Transverse colon (tissue), 4 donors: ENCODE data around the gene PRR19. TPM values are rescaled to one million over a fixed set of nuclear protein-coding genes. Genes with fewer than 3 reads are reported as not detected.
A peak's percentile ranks its signal among the peaks of the same experiment; 100 is the strongest.

ENCODE experiments used
- DNase-seq: peaks from one replicate; pipeline ENCODE4 v3.0.0-alpha.2; 2019
- H3K27ac ChIP-seq, 4 donors: fragments of 200-600 bp; sonication (generic); 2 replicates each; pipeline ENCODE4 v1.5.1; 2016 to 2018; ENCODE audit warnings: inconsistent platforms in 4 of 4
- H3K27me3 ChIP-seq: fragments of 200-600 bp; sonication (generic); 2 replicates; pipeline ENCODE4 v1.5.1; 2017; ENCODE audit warnings: inconsistent platforms
- H3K36me3 ChIP-seq, 4 donors: fragments of 200-600 bp; sonication (generic); 2 replicates each; pipeline ENCODE4 v1.5.1; 2017 to 2019; ENCODE audit warnings: inconsistent platforms in 4 of 4
- H3K4me1 ChIP-seq, 4 donors: fragments of 200-600 bp; sonication (generic); 2 replicates each; pipeline ENCODE4 v1.5.1; 2017 to 2020; ENCODE audit warnings: inconsistent platforms in 4 of 4
- H3K4me3 ChIP-seq, 4 donors: fragments of 200-600 bp; sonication (generic); 1 replicate in 1 of 4; 2 replicates in 3 of 4; pipeline versions ENCODE4 v1.5.1 to v1.6.1; 2017 to 2019; ENCODE audit warnings: inconsistent platforms in 4 of 4
- H3K9me3 ChIP-seq, 2 donors: fragments of 200-600 bp; sonication (generic); 2 replicates each; pipeline ENCODE4 v1.5.1; 2017 to 2019; ENCODE audit warnings: inconsistent platforms in 2 of 2
- EP300 ChIP-seq: sonication (generic); formaldehyde crosslinking; IDR thresholded peaks from one replicate; pipeline ENCODE4 v1.6.1; 2017; ENCODE audit warnings: antibody characterized with exemption, low read depth
- POLR2A ChIP-seq: fragments of 450-650 bp; IDR thresholded peaks from one replicate; pipeline ENCODE4 v1.6.1; 2016; ENCODE audit warnings: antibody characterized with exemption, mild to moderate bottlenecking, moderate library complexity
- POLR2AphosphoS5 ChIP-seq, 3 donors: sonication (generic); formaldehyde crosslinking; IDR thresholded peaks; one replicate each; pipeline ENCODE4 v1.6.1; 2016; ENCODE audit warnings: antibody characterized with exemption in 3 of 3
- WGBS, 2 donors: methylation state at CpG; one replicate each; pipeline ENCODE4 v1.1.5; 2018; ENCODE audit warnings: low coverage in 1 of 2; 5-methylcytosine and 5-hydroxymethylcytosine counted together
- in situ Hi-C, 4 donors: fragments of 200-750 bp; cut with MboI; loops; one replicate each; pipeline versions ENCODE4 v1.15.0 to v1.15.1; 2017; ENCODE audit warnings: low sequenced_read_pairs in 3 of 4, low pct_ligation_motif_present in 1 of 4, low pct_unique_long_range_greater_than_20kb in 1 of 4
- intact Hi-C: fragments of 100-400 bp; cut with DNase I; formaldehyde crosslinking; loops from one replicate; pipeline ENCODE4 v1.15.1; 2023; ENCODE audit warnings: low total_unique reads
- total RNA-seq, 4 donors: library from RNA; depleted of rRNA; stranded (reverse); fragments of >200 nt; gene quantifications; one replicate each; pipeline ENCODE4 v1.1.0, GENCODE V29; 2016
- TF ChIP-seq, protein P1 (sequence below), 5 experiments: fragments of 200-600 bp in 3 of 5; fragments of 450-650 bp in 2 of 5; sonication (generic) in 3 of 5; IDR thresholded peaks; 1 replicate in 2 of 5; 2 replicates in 3 of 5; pipeline ENCODE4 v1.5.1; 2016 to 2017; ENCODE audit warnings: antibody characterized with exemption in 5 of 5, inconsistent platforms in 3 of 5, mild to moderate bottlenecking in 2 of 5, moderate library complexity in 1 of 5

Gene PRR19
- total RNA-seq, 4 donors from 2014 or later: 0.41 to 0.79 TPM; not detected in 2

DNA sequence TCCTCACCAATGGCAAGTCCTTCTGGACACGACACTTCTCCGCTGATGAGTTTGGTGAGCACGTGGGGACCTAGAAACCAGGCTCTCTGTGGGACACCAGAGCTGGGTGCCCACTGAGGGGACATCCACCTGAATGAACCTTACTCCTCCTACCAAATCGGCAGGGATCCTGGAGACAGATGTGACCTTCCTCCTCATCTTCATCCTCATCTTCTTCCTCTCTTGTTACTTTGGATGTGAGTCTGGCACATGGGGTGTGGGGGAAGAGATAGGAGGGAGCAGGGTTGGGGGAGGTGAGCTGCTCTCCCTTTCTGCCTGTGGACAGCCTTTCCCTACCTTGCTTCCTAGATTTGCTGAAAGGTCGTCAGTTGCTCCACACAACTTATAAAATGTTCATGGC lies 13.1 kb downstream of the PRR19 start:
- TF ChIP-seq POLR2AphosphoS5 (IDR thresholded peaks at IDR 0.05) (no peak), EP300 (no peak)
- TF ChIP-seq, protein P1, sequence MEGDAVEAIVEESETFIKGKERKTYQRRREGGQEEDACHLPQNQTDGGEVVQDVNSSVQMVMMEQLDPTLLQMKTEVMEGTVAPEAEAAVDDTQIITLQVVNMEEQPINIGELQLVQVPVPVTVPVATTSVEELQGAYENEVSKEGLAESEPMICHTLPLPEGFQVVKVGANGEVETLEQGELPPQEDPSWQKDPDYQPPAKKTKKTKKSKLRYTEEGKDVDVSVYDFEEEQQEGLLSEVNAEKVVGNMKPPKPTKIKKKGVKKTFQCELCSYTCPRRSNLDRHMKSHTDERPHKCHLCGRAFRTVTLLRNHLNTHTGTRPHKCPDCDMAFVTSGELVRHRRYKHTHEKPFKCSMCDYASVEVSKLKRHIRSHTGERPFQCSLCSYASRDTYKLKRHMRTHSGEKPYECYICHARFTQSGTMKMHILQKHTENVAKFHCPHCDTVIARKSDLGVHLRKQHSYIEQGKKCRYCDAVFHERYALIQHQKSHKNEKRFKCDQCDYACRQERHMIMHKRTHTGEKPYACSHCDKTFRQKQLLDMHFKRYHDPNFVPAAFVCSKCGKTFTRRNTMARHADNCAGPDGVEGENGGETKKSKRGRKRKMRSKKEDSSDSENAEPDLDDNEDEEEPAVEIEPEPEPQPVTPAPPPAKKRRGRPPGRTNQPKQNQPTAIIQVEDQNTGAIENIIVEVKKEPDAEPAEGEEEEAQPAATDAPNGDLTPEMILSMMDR (IDR thresholded peaks at IDR 0.05): no peak
- H3K36me3 ChIP-seq: no peaks in the 10 kb centered on the region
- H3K27ac ChIP-seq: no peak overlapping the region
- 73% methylated on average over 5 of the region's 5 CpGs; no CpG with 5 or more reads in 1 of the 2 donors for WGBS, 2 donors
- peaks cover 4 to 22% (median 12%) of the 10 kb centered on the region in 4 donors for H3K4me1 ChIP-seq
- no peak for DNase-seq
- intact Hi-C loops: no loop called here
- peaks cover 52% of the 10 kb centered on the region for H3K27me3 ChIP-seq
- in situ Hi-C loops: loop anchor here in 2 of 4 donors (25.0 kb wide), 1 partner anchor 203 kb away; no protein-coding TSS in a partner anchor
- no peak overlapping the region for H3K4me3 ChIP-seq
- H3K9me3 ChIP-seq: no peaks in the 10 kb centered on the region

DNA sequence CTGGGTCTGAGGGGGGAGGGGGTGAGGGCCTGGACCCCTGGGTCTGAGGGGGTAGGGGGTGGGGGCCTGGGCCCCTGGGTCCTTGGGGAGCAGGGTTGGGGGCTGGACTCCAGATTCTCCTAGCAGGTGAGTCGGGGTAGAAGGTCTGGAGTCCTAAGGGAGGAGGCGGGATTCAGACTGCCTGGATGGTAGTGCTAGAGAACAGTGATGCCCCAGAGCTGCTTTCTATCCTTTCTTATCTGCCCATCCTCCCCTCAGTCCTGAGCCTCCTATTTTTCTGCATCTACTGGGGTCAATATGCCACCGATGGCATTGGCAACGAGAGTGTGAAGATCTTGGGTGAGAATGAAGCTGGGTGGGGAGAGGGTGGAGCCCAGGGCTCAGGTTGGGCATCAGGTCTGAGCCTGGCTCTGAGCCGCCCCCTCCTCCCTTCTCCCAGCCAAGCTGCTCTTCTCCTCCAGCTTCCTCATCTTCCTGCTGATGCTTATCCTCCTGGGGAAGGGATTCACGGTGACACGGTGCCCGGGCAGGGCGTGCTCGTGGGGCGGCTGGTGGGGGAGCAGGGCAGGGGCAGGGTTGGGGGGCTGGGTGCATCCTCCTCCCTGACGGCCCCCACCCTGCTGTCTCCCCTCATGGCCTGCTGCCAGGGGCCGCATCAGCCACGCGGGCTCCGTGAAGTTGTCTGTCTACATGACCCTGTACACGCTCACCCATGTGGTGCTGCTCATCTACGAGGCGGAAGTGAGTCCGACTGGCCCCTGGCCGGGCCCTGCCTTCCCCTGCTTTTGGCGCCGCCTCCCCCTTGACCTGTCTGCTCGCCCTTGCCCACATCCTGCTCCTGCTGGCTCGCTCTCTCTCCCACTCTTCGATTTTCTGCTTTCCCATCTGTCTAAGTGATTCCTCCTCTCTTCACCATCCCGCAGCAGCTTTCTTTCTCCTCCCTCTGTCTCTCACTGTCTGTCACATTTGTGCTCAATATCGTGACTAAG lies 14.6 kb downstream of the PRR19 start:
- intact Hi-C loops (no loop called here), in situ Hi-C loops (loop anchor here in 2 of 4 donors (25.0 kb wide), 1 partner anchor 204 kb away; no protein-coding TSS in a partner anchor)
- no peaks in the 10 kb centered on the region for H3K9me3 ChIP-seq
- no peak overlapping the region for H3K4me3 ChIP-seq
- peak; percentile 42 for DNase-seq
- no peaks in the 10 kb centered on the region for H3K36me3 ChIP-seq
- 22 to 48% methylated on average over 6 to 28 of the region's 28 CpGs for WGBS, 2 donors
- H3K4me1 ChIP-seq: peaks cover 4 to 22% (median 12%) of the 10 kb centered on the region in 4 donors
- no peak overlapping the region for H3K27ac ChIP-seq
- H3K27me3 ChIP-seq: peaks cover 51% of the 10 kb centered on the region
- TF ChIP-seq, protein P1 (IDR thresholded peaks at IDR 0.05): no peak
- TF ChIP-seq POLR2A: no peak
- TF ChIP-seq POLR2AphosphoS5 (IDR thresholded peaks at IDR 0.05): no peak
- no peak for TF ChIP-seq EP300

DNA sequence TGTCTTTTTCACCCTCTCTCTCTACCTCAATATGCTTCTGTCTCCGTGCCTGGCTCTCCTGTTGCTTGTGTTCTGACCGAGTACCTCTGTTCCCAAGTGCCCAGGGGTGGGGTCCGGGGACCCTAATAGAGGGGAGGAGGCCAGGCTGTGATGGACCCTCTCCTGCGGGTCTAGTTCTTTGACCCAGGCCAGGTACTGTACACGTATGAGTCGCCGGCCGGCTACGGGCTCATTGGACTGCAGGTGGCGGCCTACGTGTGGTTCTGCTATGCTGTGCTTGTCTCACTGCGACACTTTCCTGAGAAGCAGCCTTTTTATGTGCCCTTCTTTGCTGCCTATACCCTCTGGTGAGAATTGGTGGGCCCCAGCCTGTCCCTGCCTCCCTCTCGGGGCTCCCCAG lies 15.6 kb downstream of the PRR19 start:
- WGBS, 2 donors: 84% methylated on average over 13 of the region's 13 CpGs; no CpG with 5 or more reads in 1 of the 2 donors
- H3K9me3 ChIP-seq: no peaks in the 10 kb centered on the region
- TF ChIP-seq POLR2AphosphoS5 (IDR thresholded peaks at IDR 0.05): no peak
- TF ChIP-seq EP300: no peak
- no peak for TF ChIP-seq POLR2A
- TF ChIP-seq, protein P1 (IDR thresholded peaks at IDR 0.05): no peak
- H3K4me1 ChIP-seq: peaks cover 4 to 22% (median 12%) of the 10 kb centered on the region in 4 donors
- intact Hi-C loops (no loop called here), in situ Hi-C loops (loop anchor here in 2 of 4 donors (25.0 kb wide), 1 partner anchor 205 kb away; no protein-coding TSS in a partner anchor)
- no peak for DNase-seq
- no peak overlapping the region for H3K27ac ChIP-seq
- H3K27me3 ChIP-seq: peaks cover 51% of the 10 kb centered on the region
- no peaks in the 10 kb centered on the region for H3K36me3 ChIP-seq
- no peak overlapping the region for H3K4me3 ChIP-seq

DNA sequence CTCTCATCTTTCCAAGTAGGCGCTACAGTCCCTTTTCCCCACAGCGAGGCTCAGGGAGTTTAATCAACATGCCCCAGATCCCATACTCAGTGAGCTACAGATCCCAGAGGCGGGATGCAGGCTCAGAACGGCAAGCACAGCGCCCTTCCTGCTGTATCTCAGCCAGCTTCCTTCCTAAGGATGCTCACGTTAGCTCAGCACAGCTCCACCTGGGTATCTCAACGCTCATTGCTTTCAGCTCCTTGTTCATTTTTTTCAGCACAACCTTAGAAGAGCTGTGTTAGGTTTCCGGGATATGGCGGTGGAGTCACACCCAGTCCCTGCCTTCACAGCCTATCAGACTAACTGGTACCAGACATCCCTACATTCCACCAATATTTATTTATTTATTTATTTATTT lies 20.4 kb downstream of the PRR19 start:
- peaks cover 36% of the 10 kb centered on the region for H3K27me3 ChIP-seq
- no peak for TF ChIP-seq POLR2AphosphoS5 (IDR thresholded peaks at IDR 0.05)
- no peak for TF ChIP-seq EP300
- TF ChIP-seq POLR2A: no peak
- TF ChIP-seq, protein P1 (IDR thresholded peaks at IDR 0.05): no peak
- no peaks in the 10 kb centered on the region for H3K36me3 ChIP-seq
- peaks cover 17 to 30% (median 25%) of the 10 kb centered on the region in 4 donors for H3K4me1 ChIP-seq
- no peaks in the 10 kb centered on the region for H3K9me3 ChIP-seq
- H3K27ac ChIP-seq: no peak overlapping the region
- DNase-seq: no peak
- intact Hi-C loops: loop anchor here (10.0 kb wide), 1 partner anchor 188 kb away; the partner anchor contains the start of gene POU2F2
- in situ Hi-C loops: loop anchor here (10.0 to 25.0 kb wide), 3 partner anchors 188 to 210 kb away; partner anchors contain the start of gene POU2F2 (in 1 of the 4)
- 62 to 70% methylated on average over 3 to 9 of the region's 9 CpGs for WGBS, 2 donors
- no peak overlapping the region for H3K4me3 ChIP-seq
